GM23248 (cell line): ENCODE results near the gene RNF213. TPM values are rescaled to one million over a fixed set of nuclear protein-coding genes. Genes with fewer than 3 reads are reported as not detected.

ENCODE experiments used
- DNase-seq: peaks from one replicate; pipeline ENCODE4 v3.0.0-alpha.2; 2015
- H2AFZ ChIP-seq: fragments of 200-600 bp; sonication (generic); 2 replicates; pipeline ENCODE4 v1.6.1; 2016; ENCODE audit warnings: antibody characterized with exemption
- H3F3A ChIP-seq: fragments of 200-600 bp; sonication (generic); 2 replicates; pipeline ENCODE4 v1.6.1; 2016; ENCODE audit warnings: mild to moderate bottlenecking, antibody characterized with exemption, mixed run types; ENCODE audit not compliant: insufficient read depth
- H3K27ac ChIP-seq: fragments of 200-600 bp; sonication (generic); 2 replicates; pipeline ENCODE4 v1.5.1; 2016; ENCODE audit warnings: mild to moderate bottlenecking
- H3K27me3 ChIP-seq: fragments of 200-600 bp; sonication (generic); replicated peaks from 2 replicates; pipeline ENCODE4 v1.6.1; 2016; ENCODE audit warnings: mild to moderate bottlenecking; ENCODE audit not compliant: insufficient read depth
- H3K36me3 ChIP-seq: fragments of 200-600 bp; sonication (generic); 2 replicates; pipeline ENCODE4 v1.6.1; 2016; ENCODE audit warnings: low read depth, mild to moderate bottlenecking
- H3K4me1 ChIP-seq: fragments of 200-600 bp; sonication (generic); 2 replicates; pipeline ENCODE4 v1.6.1; 2016; ENCODE audit warnings: mild to moderate bottlenecking; ENCODE audit not compliant: insufficient read depth
- H3K4me2 ChIP-seq: fragments of 200-600 bp; sonication (generic); one replicate; pipeline ENCODE4 v1.6.1; 2016; ENCODE audit warnings: mild to moderate bottlenecking; ENCODE audit not compliant: unreplicated experiment
- H3K4me3 ChIP-seq: fragments of 200-600 bp; sonication (generic); 2 replicates; pipeline ENCODE4 v1.5.1; 2016; ENCODE audit warnings: mild to moderate bottlenecking
- H3K79me2 ChIP-seq: fragments of 200-600 bp; sonication (generic); 2 replicates; pipeline ENCODE4 v1.6.1; 2016; ENCODE audit warnings: mild to moderate bottlenecking; ENCODE audit not compliant: insufficient read depth
- H3K9ac ChIP-seq: fragments of 200-600 bp; sonication (generic); 2 replicates; pipeline ENCODE4 v1.6.1; 2016; ENCODE audit warnings: mild to moderate bottlenecking
- H3K9me2 ChIP-seq: fragments of 200-600 bp; sonication (generic); 2 replicates; pipeline ENCODE4 v1.6.1; 2016; ENCODE audit warnings: mixed run types, mild to moderate bottlenecking, moderate library complexity; ENCODE audit not compliant: insufficient read depth
- H3K9me3 ChIP-seq: fragments of 200-600 bp; sonication (generic); one replicate; pipeline ENCODE4 v1.6.1; 2017; ENCODE audit warnings: low read depth
- H4K20me1 ChIP-seq: fragments of 200-600 bp; sonication (generic); 2 replicates; pipeline ENCODE4 v1.6.0; 2016; ENCODE audit not compliant: insufficient read depth
- EZH2 ChIP-seq: fragments of 200-600 bp; sonication (generic); IDR thresholded peaks from 2 replicates; pipeline ENCODE4 v1.6.1; 2018; ENCODE audit warnings: antibody characterized with exemption, mild to moderate bottlenecking; ENCODE audit not compliant: insufficient read depth, poor library complexity, severe bottlenecking
- EZH2phosphoT487 ChIP-seq: fragments of 200-600 bp; sonication (generic); IDR thresholded peaks from 2 replicates; pipeline ENCODE4 v1.6.1; 2018; ENCODE audit warnings: antibody characterized with exemption, moderate library complexity, mild to moderate bottlenecking, low read depth; ENCODE audit not compliant: insufficient read depth
- WGBS, 2 experiments: methylation state at CpG; one replicate each; pipeline ENCODE4 v1.1.6; 2015 to 2017; ENCODE audit warnings: low lambda C conversion rate in 2 of 2, low coverage in 1 of 2; ENCODE audit errors: missing lambda C conversion rate in 2 of 2; 5-methylcytosine and 5-hydroxymethylcytosine counted together
- in situ Hi-C: fragments of 300-500 bp; cut with MboI; formaldehyde crosslinking; loops from 2 replicates; pipeline ENCODE4 v1.15.0; 2020
- polyA plus RNA-seq: library from polyadenylated mRNA; unstranded; fragments of >200 nt; fragmentation: Nextera tagmentation; extraction: Ambion mirVana; gene quantifications from 2 replicates; pipeline ENCODE4 v1.2.1, GENCODE V29; 2016
- total RNA-seq: library from RNA; depleted of rRNA; stranded (reverse); fragments of >200 nt; shearing (Covaris generic); gene quantifications from 2 replicates; pipeline ENCODE4 v1.2.3, GENCODE V29; 2014

The RNF213 gene
- total and polyA plus RNA-seq, 2 experiments from 2014 or later = 18.8 to 45.0 TPM

DNA sequence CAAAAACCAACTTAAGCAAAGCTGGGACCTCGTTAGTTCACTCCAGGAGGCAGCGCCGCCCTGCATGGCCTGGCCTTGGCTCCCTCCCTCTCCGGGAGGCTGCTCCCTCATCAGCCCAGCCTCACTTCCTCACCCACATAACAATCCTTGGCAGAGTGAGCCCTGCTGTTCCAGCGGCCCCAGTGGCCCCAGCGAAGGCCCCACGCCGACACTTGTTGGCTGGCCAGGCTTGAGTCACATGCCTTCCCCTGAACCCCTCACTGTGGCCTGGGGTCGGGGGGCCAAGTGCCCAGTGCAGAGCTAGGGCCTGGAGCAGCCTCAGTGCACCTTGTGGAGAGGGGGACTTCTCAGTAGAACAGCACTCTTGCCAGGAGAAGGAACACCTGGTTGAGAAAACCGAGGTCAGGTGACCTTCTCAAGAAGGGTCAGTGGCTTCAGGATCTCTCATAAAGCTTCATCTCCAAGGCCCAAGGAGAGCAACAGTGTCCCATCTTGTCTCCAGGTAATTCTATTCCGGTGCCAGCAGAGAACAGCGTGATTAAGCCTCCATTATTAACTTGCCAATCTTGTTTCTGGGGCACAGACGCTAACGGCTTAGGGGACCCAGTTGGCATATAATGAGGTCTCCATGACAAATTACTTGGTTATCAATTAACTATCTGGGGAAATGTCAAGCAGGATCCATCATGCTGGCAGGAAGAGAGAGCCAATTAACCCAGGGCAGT, 181.1 kb downstream of the RNF213 start:
- H2AFZ ChIP-seq = no peak overlapping the region
- in situ Hi-C loops = no loop called here
- WGBS, 2 experiments = 78 to 82% methylated on average over 14 of the region's 14 CpGs

GRCh38 chr17:80442323-80442659, 181.6 kb downstream of the RNF213 start:
- no peaks in the 10 kb centered on the region for H3K9me2 ChIP-seq
- H3K36me3 ChIP-seq = no peaks in the 10 kb centered on the region
- no peak overlapping the region for H3K4me3 ChIP-seq
- no peaks in the 10 kb centered on the region for H3K27me3 ChIP-seq
- H3F3A ChIP-seq = no peaks in the 10 kb centered on the region
- WGBS, 2 experiments = 83 to 84% methylated on average over 11 to 12 of the region's 12 CpGs
- no peaks in the 10 kb centered on the region for H3K79me2 ChIP-seq
- H3K9ac ChIP-seq = no peak overlapping the region
- in situ Hi-C loops = no loop called here
- no peak overlapping the region for H3K4me2 ChIP-seq
- H3K9me3 ChIP-seq = no peaks in the 10 kb centered on the region
- H4K20me1 ChIP-seq = no peaks in the 10 kb centered on the region
- H2AFZ ChIP-seq = no peak overlapping the region
- DNase-seq = no peak
- TF ChIP-seq EZH2phosphoT487 (no peak), EZH2 (no peak)
- H3K27ac ChIP-seq = no peak overlapping the region
- H3K4me1 ChIP-seq = no peaks in the 10 kb centered on the region

More for the DNA sequence above, 181.1 kb downstream of the RNF213 start:
- Histone ChIP-seq H3K4me3 (no peak overlapping the region), H3K9me3 (no peaks in the 10 kb centered on the region), H3F3A (no peaks in the 10 kb centered on the region), H4K20me1 (no peaks in the 10 kb centered on the region), H3K36me3 (no peaks in the 10 kb centered on the region), H3K9ac (no peak overlapping the region), H3K9me2 (no peaks in the 10 kb centered on the region), H3K4me1 (no peaks in the 10 kb centered on the region), H3K4me2 (no peak overlapping the region), H3K79me2 (no peaks in the 10 kb centered on the region), H3K27me3 (no peaks in the 10 kb centered on the region), H3K27ac (no peak overlapping the region)
- no peak for TF ChIP-seq EZH2
- TF ChIP-seq EZH2phosphoT487 = no peak
- no peak for DNase-seq

DNA sequence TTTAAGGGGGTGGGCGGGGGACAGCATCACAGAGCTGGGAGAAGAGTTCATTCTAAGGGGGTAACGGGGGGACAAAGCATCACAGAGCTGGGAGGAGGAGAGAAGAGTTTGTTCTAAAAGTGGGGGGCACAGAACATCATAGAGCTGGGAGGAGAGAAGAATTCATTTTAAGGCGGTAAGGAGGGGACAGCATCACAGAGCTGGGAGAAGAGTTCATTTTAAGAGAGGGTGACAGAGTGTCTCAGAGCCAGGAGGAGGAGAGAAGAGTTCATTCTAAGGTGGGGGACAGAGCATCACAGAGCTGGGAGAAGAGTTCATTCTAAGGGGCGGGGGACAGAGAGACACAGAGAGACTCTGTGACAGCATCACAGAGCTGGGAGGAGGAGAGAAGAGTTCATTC, 182.1 kb downstream of the RNF213 start:
- H3K9me3 ChIP-seq = no peaks in the 10 kb centered on the region
- no peak overlapping the region for H3K4me2 ChIP-seq
- H3K27ac ChIP-seq = no peak overlapping the region
- H4K20me1 ChIP-seq = no peaks in the 10 kb centered on the region
- no peaks in the 10 kb centered on the region for H3K79me2 ChIP-seq
- in situ Hi-C loops = no loop called here
- no peak for DNase-seq
- H3K36me3 ChIP-seq = no peaks in the 10 kb centered on the region
- no peak for TF ChIP-seq EZH2phosphoT487
- TF ChIP-seq EZH2 = no peak
- H3K4me3 ChIP-seq = no peak overlapping the region
- no peak overlapping the region for H3K9ac ChIP-seq
- no peak overlapping the region for H2AFZ ChIP-seq
- no peaks in the 10 kb centered on the region for H3K27me3 ChIP-seq
- H3K9me2 ChIP-seq = no peaks in the 10 kb centered on the region
- H3K4me1 ChIP-seq = no peaks in the 10 kb centered on the region
- WGBS, 2 experiments = 75 to 80% methylated on average over 2 to 3 of the region's 4 CpGs
- no peaks in the 10 kb centered on the region for H3F3A ChIP-seq

GRCh38 chr17:80443498-80443897, 182.8 kb downstream of the RNF213 start:
- TF ChIP-seq EZH2phosphoT487 = no peak
- no peak for TF ChIP-seq EZH2
- no peaks in the 10 kb centered on the region for H3K27me3 ChIP-seq
- H3K27ac ChIP-seq = no peak overlapping the region
- no peaks in the 10 kb centered on the region for H4K20me1 ChIP-seq
- DNase-seq = no peak
- no peak overlapping the region for H3K9ac ChIP-seq
- no peaks in the 10 kb centered on the region for H3K9me2 ChIP-seq
- in situ Hi-C loops = no loop called here
- H3K4me2 ChIP-seq = no peak overlapping the region
- no peaks in the 10 kb centered on the region for H3K9me3 ChIP-seq
- no peaks in the 10 kb centered on the region for H3K79me2 ChIP-seq
- H3K36me3 ChIP-seq = no peaks in the 10 kb centered on the region
- no peak overlapping the region for H3K4me3 ChIP-seq
- H3K4me1 ChIP-seq = no peaks in the 10 kb centered on the region
- H2AFZ ChIP-seq = no peak overlapping the region
- WGBS, 2 experiments = 42 to 43% methylated on average over 9 to 11 of the region's 12 CpGs
- H3F3A ChIP-seq = no peaks in the 10 kb centered on the region
